ENCODE measurements around the gene SLC44A2.

DNA sequence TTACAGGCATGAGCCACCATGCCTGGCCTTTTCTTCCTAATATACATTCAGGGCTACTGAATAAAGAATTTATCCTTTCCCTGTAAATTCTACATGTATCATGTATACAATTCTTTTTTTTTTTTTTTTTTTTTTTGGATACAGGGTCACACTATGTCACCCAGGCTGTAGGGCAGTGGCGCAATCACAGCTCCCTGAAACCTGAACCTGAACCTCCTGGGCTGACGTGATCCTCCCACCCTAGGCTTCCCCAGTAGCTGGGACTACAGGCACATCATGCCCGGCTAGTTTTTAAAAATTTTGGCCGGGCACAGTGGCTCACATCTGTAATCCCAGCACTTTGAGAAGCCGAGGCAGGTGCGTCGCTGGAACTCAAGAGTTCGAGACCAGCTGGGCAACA is 6.5 kb upstream of the SLC44A2 start:
- TF ChIP-seq, protein P1, sequence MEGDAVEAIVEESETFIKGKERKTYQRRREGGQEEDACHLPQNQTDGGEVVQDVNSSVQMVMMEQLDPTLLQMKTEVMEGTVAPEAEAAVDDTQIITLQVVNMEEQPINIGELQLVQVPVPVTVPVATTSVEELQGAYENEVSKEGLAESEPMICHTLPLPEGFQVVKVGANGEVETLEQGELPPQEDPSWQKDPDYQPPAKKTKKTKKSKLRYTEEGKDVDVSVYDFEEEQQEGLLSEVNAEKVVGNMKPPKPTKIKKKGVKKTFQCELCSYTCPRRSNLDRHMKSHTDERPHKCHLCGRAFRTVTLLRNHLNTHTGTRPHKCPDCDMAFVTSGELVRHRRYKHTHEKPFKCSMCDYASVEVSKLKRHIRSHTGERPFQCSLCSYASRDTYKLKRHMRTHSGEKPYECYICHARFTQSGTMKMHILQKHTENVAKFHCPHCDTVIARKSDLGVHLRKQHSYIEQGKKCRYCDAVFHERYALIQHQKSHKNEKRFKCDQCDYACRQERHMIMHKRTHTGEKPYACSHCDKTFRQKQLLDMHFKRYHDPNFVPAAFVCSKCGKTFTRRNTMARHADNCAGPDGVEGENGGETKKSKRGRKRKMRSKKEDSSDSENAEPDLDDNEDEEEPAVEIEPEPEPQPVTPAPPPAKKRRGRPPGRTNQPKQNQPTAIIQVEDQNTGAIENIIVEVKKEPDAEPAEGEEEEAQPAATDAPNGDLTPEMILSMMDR (IDR thresholded peaks at IDR 0.05): no peak
- no peak for TF ChIP-seq POLR2A (IDR thresholded peaks at IDR 0.05)
